ENCODE results near the gene PI3. TPM values are rescaled to one million over a fixed set of nuclear protein-coding genes. Genes with fewer than 3 reads are reported as not detected.

PI3 gene
- total RNA-seq, 1 experiment from 2014 or later, result 2.8 TPM

DNA sequence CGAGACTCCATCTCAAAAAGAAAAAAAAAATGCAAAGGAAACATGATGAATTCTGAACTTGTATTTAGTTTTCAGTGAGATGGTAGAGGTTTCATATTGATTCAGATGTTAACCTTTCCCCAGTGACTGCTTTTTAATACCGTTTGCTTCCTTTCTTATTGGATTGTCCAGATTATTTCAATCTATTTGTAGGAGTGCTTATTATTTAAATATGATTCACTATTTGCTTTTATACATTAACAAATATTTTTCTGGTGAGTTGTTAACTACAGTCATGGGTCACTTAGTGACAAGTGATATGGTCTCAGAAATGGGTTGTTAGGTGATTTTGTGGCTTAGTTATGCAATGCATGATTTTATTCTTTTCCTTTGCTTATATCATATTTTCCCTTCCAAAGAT lies 8.4 kb downstream of the PI3 start:
- DNase-seq (ENCODE audit: unreplicated experiment), result no peak
- no peaks in the 10 kb centered on the region for H3K4me1 Mint-ChIP-seq (ENCODE audit: insufficient read depth, unreplicated experiment)
- CTCF ChIA-PET, result interaction anchor here (0.9 kb wide), 1 partner anchor 117 kb away, joined by 6 read pairs; no protein-coding TSS in a partner anchor

DNA sequence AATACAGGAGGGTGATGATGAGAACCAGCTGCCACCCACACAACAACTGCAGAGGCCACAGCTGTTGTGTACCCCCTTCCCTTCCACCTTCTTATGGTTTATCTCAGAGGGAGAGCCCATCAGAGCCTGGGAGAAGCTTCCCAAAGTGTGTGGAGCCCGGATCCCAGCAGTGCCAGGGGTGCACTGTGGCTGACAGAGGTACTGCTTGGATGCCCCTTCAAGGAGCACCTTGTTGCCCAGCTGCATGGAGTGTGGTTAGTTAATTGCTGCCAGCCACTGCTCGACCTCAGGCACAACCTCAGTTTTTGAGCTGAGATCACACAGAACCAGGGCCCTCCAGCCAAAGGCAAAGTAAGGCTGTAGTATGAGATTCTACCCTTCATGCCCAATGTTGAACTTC lies 13.0 kb downstream of the PI3 start:
- Mint-ChIP-seq H3K9me3 (ENCODE audit: unreplicated experiment) (no peaks in the 10 kb centered on the region), H3K36me3 (ENCODE audit: insufficient read depth, unreplicated experiment) (no peaks in the 10 kb centered on the region), H3K27ac (ENCODE audit: low read depth, unreplicated experiment) (no peak overlapping the region), H3K4me1 (ENCODE audit: insufficient read depth, unreplicated experiment) (no peaks in the 10 kb centered on the region), H3K27me3 (ENCODE audit: insufficient read depth, unreplicated experiment) (peaks cover 14% of the 10 kb centered on the region), H3K4me3 (ENCODE audit: unreplicated experiment) (no peak overlapping the region)
- ChIA-PET CTCF (interaction anchor here (0.6 to 2.0 kb wide), 5 partner anchors 13 to 119 kb away, joined by 3 to 20 read pairs (median 4); partner anchors contain the start of gene RBPJL), POLR2A (interaction anchor here (1.0 to 1.7 kb wide), 4 partner anchors 11 to 67 kb away, joined by 3 to 6 read pairs (median 4); partner anchors contain the start of genes PI3 and SLPI)
- intact Hi-C loops (cut with micrococcal nuclease), result no loop called here
- no TSS peak for BruUV-seq (replicated peaks)
- no peak for DNase-seq (ENCODE audit: unreplicated experiment)
- TF ChIP-seq, protein P1, sequence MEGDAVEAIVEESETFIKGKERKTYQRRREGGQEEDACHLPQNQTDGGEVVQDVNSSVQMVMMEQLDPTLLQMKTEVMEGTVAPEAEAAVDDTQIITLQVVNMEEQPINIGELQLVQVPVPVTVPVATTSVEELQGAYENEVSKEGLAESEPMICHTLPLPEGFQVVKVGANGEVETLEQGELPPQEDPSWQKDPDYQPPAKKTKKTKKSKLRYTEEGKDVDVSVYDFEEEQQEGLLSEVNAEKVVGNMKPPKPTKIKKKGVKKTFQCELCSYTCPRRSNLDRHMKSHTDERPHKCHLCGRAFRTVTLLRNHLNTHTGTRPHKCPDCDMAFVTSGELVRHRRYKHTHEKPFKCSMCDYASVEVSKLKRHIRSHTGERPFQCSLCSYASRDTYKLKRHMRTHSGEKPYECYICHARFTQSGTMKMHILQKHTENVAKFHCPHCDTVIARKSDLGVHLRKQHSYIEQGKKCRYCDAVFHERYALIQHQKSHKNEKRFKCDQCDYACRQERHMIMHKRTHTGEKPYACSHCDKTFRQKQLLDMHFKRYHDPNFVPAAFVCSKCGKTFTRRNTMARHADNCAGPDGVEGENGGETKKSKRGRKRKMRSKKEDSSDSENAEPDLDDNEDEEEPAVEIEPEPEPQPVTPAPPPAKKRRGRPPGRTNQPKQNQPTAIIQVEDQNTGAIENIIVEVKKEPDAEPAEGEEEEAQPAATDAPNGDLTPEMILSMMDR (IDR thresholded peaks at IDR 0.05; ENCODE audit: unreplicated experiment), result no peak

More for the DNA sequence above, 8.4 kb downstream of the PI3 start:
- Mint-ChIP-seq H3K27me3 (ENCODE audit: insufficient read depth, unreplicated experiment) (no peaks in the 10 kb centered on the region), H3K36me3 (ENCODE audit: insufficient read depth, unreplicated experiment) (no peaks in the 10 kb centered on the region), H3K4me3 (ENCODE audit: unreplicated experiment) (no peak overlapping the region), H3K9me3 (ENCODE audit: unreplicated experiment) (no peaks in the 10 kb centered on the region), H3K27ac (ENCODE audit: low read depth, unreplicated experiment) (no peak overlapping the region)
- no TSS peak for BruUV-seq (replicated peaks)
- intact Hi-C loops (cut with micrococcal nuclease), result no loop called here
- POLR2A ChIA-PET, result interaction anchor here (0.6 to 1.1 kb wide), 2 partner anchors 11 to 71 kb away, joined by 3 read pairs; no protein-coding TSS in a partner anchor
- TF ChIP-seq, protein P1 (IDR thresholded peaks at IDR 0.05; ENCODE audit: unreplicated experiment), result no peak

DNA sequence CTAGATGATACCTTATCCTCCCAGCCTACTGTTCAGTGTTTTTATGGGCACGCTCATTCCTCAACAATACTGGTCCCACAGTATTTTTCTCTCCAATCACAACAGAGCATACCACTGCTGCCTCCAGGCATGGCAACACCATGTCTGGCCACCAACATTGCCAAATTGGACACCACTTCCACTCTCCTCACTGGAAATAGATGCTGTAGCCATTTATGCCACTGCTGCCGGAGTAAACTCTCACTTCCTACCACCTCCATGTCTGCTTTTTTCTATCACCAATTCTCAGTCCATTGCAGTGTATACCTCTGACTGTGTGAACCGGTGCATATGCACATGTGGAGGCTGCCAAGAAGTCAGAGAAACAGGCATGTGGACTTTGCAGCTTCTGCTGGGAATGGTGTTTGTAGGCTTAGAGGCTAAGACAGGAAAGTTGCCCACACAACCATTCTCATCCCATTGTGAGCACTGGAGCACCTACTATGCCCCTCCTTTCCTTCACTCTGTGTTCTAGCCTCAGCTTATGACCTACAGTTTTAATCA lies 14.4 kb downstream of the PI3 start:
- BruUV-seq (replicated peaks), result no TSS peak
- TF ChIP-seq, protein P1 (IDR thresholded peaks at IDR 0.05; ENCODE audit: unreplicated experiment), result no peak
- DNase-seq (ENCODE audit: unreplicated experiment), result no peak
- Mint-ChIP-seq H3K4me3 (ENCODE audit: unreplicated experiment) (no peak overlapping the region), H3K27ac (ENCODE audit: low read depth, unreplicated experiment) (no peak overlapping the region), H3K4me1 (ENCODE audit: insufficient read depth, unreplicated experiment) (no peaks in the 10 kb centered on the region), H3K36me3 (ENCODE audit: insufficient read depth, unreplicated experiment) (no peaks in the 10 kb centered on the region), H3K9me3 (ENCODE audit: unreplicated experiment) (no peaks in the 10 kb centered on the region), H3K27me3 (ENCODE audit: insufficient read depth, unreplicated experiment) (peaks cover 14% of the 10 kb centered on the region)
- ChIA-PET POLR2A (interaction anchor here (0.6 to 1.4 kb wide), 2 partner anchors 17 to 65 kb away, joined by 3 read pairs; partner anchors contain the start of gene SLPI), CTCF (interaction anchor here (0.6 to 0.7 kb wide), 2 partner anchors 12 to 205 kb away, joined by 4 to 5 read pairs; no protein-coding TSS in a partner anchor)
- intact Hi-C loops (cut with micrococcal nuclease), result no loop called here

DNA sequence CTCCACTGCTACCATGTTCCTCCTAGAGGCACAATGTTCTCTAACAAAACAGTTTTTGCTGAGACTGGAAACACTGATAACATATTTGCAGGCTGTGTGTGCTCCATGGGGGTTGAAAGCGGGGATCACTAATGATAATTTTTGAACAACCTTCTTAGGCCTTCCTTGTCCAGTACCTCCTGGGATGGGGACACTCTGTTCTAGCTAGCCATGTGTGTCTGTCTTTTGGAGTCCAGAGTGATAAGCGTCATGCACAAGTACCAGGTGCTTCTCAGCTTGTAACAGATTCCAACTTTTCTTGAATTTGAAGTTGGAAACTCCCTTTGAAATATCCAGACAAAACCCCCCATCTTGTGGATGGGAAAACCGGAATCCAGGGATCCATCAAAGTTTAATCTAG lies 15.2 kb downstream of the PI3 start:
- POLR2A ChIA-PET, result interaction anchor here (1.1 to 1.4 kb wide), 2 partner anchors 9 to 16 kb away, joined by 3 read pairs; no protein-coding TSS in a partner anchor
- DNase-seq (ENCODE audit: unreplicated experiment), result no peak
- intact Hi-C loops (cut with micrococcal nuclease), result no loop called here

More for the DNA sequence above, 15.2 kb downstream of the PI3 start:
- no TSS peak for BruUV-seq (replicated peaks)
- H3K36me3 Mint-ChIP-seq (ENCODE audit: insufficient read depth, unreplicated experiment), result no peaks in the 10 kb centered on the region
- no peaks in the 10 kb centered on the region for H3K9me3 Mint-ChIP-seq (ENCODE audit: unreplicated experiment)
- TF ChIP-seq, protein P1 (IDR thresholded peaks at IDR 0.05; ENCODE audit: unreplicated experiment), result no peak
- CTCF ChIA-PET, result interaction anchor here (0.7 kb wide), 1 partner anchor 13 kb away, joined by 4 read pairs; no protein-coding TSS in a partner anchor
- H3K27me3 Mint-ChIP-seq (ENCODE audit: insufficient read depth, unreplicated experiment), result peaks cover 14% of the 10 kb centered on the region
- H3K27ac Mint-ChIP-seq (ENCODE audit: low read depth, unreplicated experiment), result no peak overlapping the region
- H3K4me1 Mint-ChIP-seq (ENCODE audit: insufficient read depth, unreplicated experiment), result no peaks in the 10 kb centered on the region
- no peak overlapping the region for H3K4me3 Mint-ChIP-seq (ENCODE audit: unreplicated experiment)

Measured in MCF 10A (cell line).